Fibroblast of villous mesenchyme (primary cell): ENCODE results near the gene RNASE7. TPM values are rescaled to one million over a fixed set of nuclear protein-coding genes. Genes with fewer than 3 reads are reported as not detected.

Experiments
- DNase-seq: peaks from one replicate; pipeline ENCODE4 v3.0.0-alpha.2; 2010; ENCODE audit warnings: low read depth
- H3K4me3 ChIP-seq: 2 replicates; pipeline ENCODE4 v1.5.1; 2011; ENCODE audit warnings: low read depth, mild to moderate bottlenecking, low read length
- CTCF ChIP-seq: IDR thresholded peaks from 2 replicates; pipeline ENCODE4 v1.5.1; 2012; ENCODE audit warnings: low read depth, mild to moderate bottlenecking, low read length; ENCODE audit not compliant: insufficient read depth
- total RNA-seq: library from RNA; depleted of rRNA; stranded (reverse); fragments of >200 nt; gene quantifications from 2 replicates; pipeline ENCODE4 v1.2.3, GENCODE V29; 2012

The RNASE7 gene
- total RNA-seq, 1 donor = not detected

- no peak overlapping the region for H3K4me3 ChIP-seq
- no peak for DNase-seq
- no peak for TF ChIP-seq CTCF
Measured at GRCh38 chr14:21022686-21023085, 19.5 kb upstream of the RNASE7 start.

- TF ChIP-seq CTCF = no peak
- no peak overlapping the region for H3K4me3 ChIP-seq
- DNase-seq = no peak
Measured at GRCh38 chr14:21023174-21023573, 19.0 kb upstream of the RNASE7 start.

GRCh38 chr14:21023817-21024584 lies 18.2 kb upstream of the RNASE7 start:
- no peak for DNase-seq
- peak overlapping the region; percentile 58 for H3K4me3 ChIP-seq
- TF ChIP-seq CTCF = no peak

GRCh38 chr14:21024585-21025370 lies 17.4 kb upstream of the RNASE7 start, which contains the start of gene NDRG2:
Gene NDRG2 (minus strand): TSS chr14:21025061. CDS start chr14:21023315, 1,746 bp downstream.
- peak within 1 kb of the TSS; percentile 58 for H3K4me3 ChIP-seq
- TF ChIP-seq CTCF = no peak
- DNase-seq = peak; percentile 27

GRCh38 chr14:21025371-21026273 lies 16.5 kb upstream of the RNASE7 start:
- no peak for DNase-seq
- TF ChIP-seq CTCF = no peak
- H3K4me3 ChIP-seq = peak overlapping the region; percentile 58

GRCh38 chr14:21026274-21026987 lies 15.7 kb upstream of the RNASE7 start:
- no peak for TF ChIP-seq CTCF
- H3K4me3 ChIP-seq = no peak overlapping the region
- DNase-seq = no peak
